SK-N-SH treated with all-trans-retinoic acid at 6 μM for 48 hours (cell line): ENCODE measurements around the gene PACS1.

Experiments
- BACH2 ChIP-seq: fragments of 250-450 bp; sonication (Bioruptor Pico); IDR thresholded peaks from 2 replicates; pipeline ENCODE4 v1.9.0; 2021; ENCODE audit warnings: mild to moderate bottlenecking, borderline replicate concordance
- GLIS3 ChIP-seq: fragments of 250-450 bp; sonication (Bioruptor Pico); IDR thresholded peaks from 2 replicates; pipeline ENCODE4 v1.5.0; 2020; ENCODE audit warnings: mild to moderate bottlenecking, moderate library complexity
- ISL1 ChIP-seq: fragments of 250-450 bp; sonication (Bioruptor Pico); IDR thresholded peaks from 2 replicates; pipeline ENCODE4 v2.1.2; 2022; ENCODE audit warnings: mild to moderate bottlenecking, moderate library complexity
- OSR1 ChIP-seq: fragments of 250-450 bp; sonication (Bioruptor Pico); IDR thresholded peaks from 2 replicates; pipeline ENCODE4 v1.8.0; 2022; ENCODE audit warnings: moderate library complexity, mild to moderate bottlenecking, inconsistent platforms
- PATZ1 ChIP-seq: fragments of 250-450 bp; sonication (Bioruptor Pico); IDR thresholded peaks from 2 replicates; pipeline ENCODE4 v1.8.0; 2020; ENCODE audit warnings: mild to moderate bottlenecking, moderate library complexity, borderline replicate concordance
- RARB ChIP-seq: fragments of 250-450 bp; sonication (Bioruptor Pico); IDR thresholded peaks from 2 replicates; pipeline ENCODE4 v1.8.0; 2021; ENCODE audit warnings: mild to moderate bottlenecking, moderate library complexity
- SNAI2 ChIP-seq: fragments of 250-450 bp; sonication (Bioruptor Pico); IDR thresholded peaks from 2 replicates; pipeline ENCODE4 v1.5.0; 2020; ENCODE audit warnings: mild to moderate bottlenecking, moderate library complexity
- TCF4 ChIP-seq: fragments of 250-450 bp; sonication (Bioruptor Pico); IDR thresholded peaks from 2 replicates; pipeline ENCODE4 v1.8.0; 2021; ENCODE audit warnings: mild to moderate bottlenecking, moderate library complexity, borderline replicate concordance
- TOX ChIP-seq: fragments of 250-450 bp; sonication (Bioruptor Pico); IDR thresholded peaks from 2 replicates; pipeline ENCODE4 v1.8.0; 2021; ENCODE audit warnings: mild to moderate bottlenecking, moderate library complexity, borderline replicate concordance
- TSHZ2 ChIP-seq: fragments of 250-450 bp; sonication (Bioruptor Pico); IDR thresholded peaks from 2 replicates; pipeline ENCODE4 v1.5.0; 2020; ENCODE audit warnings: mild to moderate bottlenecking, moderate library complexity
- ZFP3 ChIP-seq: fragments of 250-450 bp; sonication (Bioruptor Pico); IDR thresholded peaks from 2 replicates; pipeline ENCODE4 v1.5.0; 2020; ENCODE audit warnings: mild to moderate bottlenecking, moderate library complexity
- ZFP30 ChIP-seq: fragments of 450-650 bp; formaldehyde crosslinking; IDR thresholded peaks from 2 replicates; pipeline ENCODE4 v1.5.0; 2022; ENCODE audit warnings: mild to moderate bottlenecking, moderate library complexity
- ZNF565 ChIP-seq: fragments of 450-650 bp; formaldehyde crosslinking; conservative IDR thresholded peaks from 2 replicates; pipeline ENCODE4 v1.5.0; 2020; ENCODE audit warnings: low read depth, mild to moderate bottlenecking, moderate library complexity
- TF ChIP-seq, protein P1 (sequence below): fragments of 250-450 bp; sonication (Bioruptor Pico); IDR thresholded peaks from 2 replicates; pipeline ENCODE4 v1.8.0; 2021; ENCODE audit warnings: low read depth, mild to moderate bottlenecking, moderate library complexity, borderline replicate concordance

DNA sequence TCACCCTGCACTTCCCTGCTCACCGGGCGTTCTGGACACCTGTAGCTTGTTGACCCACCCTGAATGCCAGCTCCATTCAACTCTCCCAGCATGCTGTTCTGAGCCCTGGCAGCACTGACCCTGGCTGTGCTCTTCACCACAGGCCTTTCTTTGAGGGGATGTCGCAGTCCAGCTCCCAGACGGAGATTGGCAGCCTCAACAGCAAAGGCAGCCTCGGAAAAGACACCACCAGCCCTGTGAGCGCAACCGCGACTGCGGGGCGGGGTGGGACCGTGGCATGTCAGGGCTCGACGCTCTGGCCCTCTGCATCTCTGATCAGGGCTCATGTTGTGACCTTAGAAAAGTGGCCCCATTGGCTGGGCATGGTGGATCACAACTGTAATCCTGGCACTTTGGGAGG is 150.9 kb downstream of the PACS1 start:
- no peak for TF ChIP-seq ZFP30 (CRISPR knock-in tag)
- TF ChIP-seq, protein P1, sequence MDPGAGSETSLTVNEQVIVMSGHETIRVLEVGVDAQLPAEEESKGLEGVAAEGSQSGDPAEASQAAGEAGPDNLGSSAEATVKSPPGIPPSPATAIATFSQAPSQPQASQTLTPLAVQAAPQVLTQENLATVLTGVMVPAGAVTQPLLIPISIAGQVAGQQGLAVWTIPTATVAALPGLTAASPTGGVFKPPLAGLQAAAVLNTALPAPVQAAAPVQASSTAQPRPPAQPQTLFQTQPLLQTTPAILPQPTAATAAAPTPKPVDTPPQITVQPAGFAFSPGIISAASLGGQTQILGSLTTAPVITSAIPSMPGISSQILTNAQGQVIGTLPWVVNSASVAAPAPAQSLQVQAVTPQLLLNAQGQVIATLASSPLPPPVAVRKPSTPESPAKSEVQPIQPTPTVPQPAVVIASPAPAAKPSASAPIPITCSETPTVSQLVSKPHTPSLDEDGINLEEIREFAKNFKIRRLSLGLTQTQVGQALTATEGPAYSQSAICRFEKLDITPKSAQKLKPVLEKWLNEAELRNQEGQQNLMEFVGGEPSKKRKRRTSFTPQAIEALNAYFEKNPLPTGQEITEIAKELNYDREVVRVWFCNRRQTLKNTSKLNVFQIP (CRISPR knock-in tag): no peak
- TF ChIP-seq ZNF565: no peak
- no peak for TF ChIP-seq RARB (CRISPR knock-in tag)
- no peak for TF ChIP-seq GLIS3 (CRISPR knock-in tag)
- no peak for TF ChIP-seq TOX (CRISPR knock-in tag)
- TF ChIP-seq ZFP3 (CRISPR knock-in tag): no peak
- no peak for TF ChIP-seq PATZ1 (CRISPR knock-in tag)
- no peak for TF ChIP-seq TCF4
- TF ChIP-seq SNAI2 (CRISPR knock-in tag): no peak
- no peak for TF ChIP-seq ISL1 (CRISPR knock-in tag)
- no peak for TF ChIP-seq BACH2
- no peak for TF ChIP-seq OSR1
- TF ChIP-seq TSHZ2 (CRISPR knock-in tag): no peak
